ENCODE results near the gene RNFT2. TPM values are rescaled to one million over a fixed set of nuclear protein-coding genes. Genes with fewer than 3 reads are reported as not detected.

Gene RNFT2
- total RNA-seq, 1 experiment from 2014 or later, result 34.9 TPM

GRCh38 chr12:116852303-116852702 is 114.2 kb downstream of the RNFT2 start:
- BruUV-seq (replicated peaks), result no TSS peak
- H2AFZ ChIP-seq (ENCODE audit: low read depth, low read length, poor library complexity, severe bottlenecking), result no peak overlapping the region
- no peak for TF ChIP-seq SP1 (IDR thresholded peaks at IDR 0.05; ENCODE audit: low read depth)
- TF ChIP-seq RAD21 (IDR thresholded peaks at IDR 0.05; ENCODE audit: low read depth), result no peak
- no peak for TF ChIP-seq CEBPB (IDR thresholded peaks at IDR 0.05; ENCODE audit: low read depth)
- no peak for TF ChIP-seq YY1 (IDR thresholded peaks at IDR 0.05; ENCODE audit: extremely low read depth, insufficient replicate concordance, low read depth, low read length)
- TF ChIP-seq JUND (IDR thresholded peaks at IDR 0.05), result no peak
- TF ChIP-seq ZNF274 (IDR thresholded peaks at IDR 0.05; ENCODE audit: low read depth, low read length), result no peak
- no peak for TF ChIP-seq SRF (IDR thresholded peaks at IDR 0.05; ENCODE audit: low read depth)
- TF ChIP-seq SIN3A (IDR thresholded peaks at IDR 0.05; ENCODE audit: low read depth), result no peak
- TF ChIP-seq EZH2 (IDR thresholded peaks at IDR 0.05), result no peak
- no peak for TF ChIP-seq CTCF (IDR thresholded peaks at IDR 0.05 in 2 of 3, conservative IDR thresholded peaks at IDR 0.05 in 1 of 3; ENCODE audit: borderline replicate concordance in 1 of 3, insufficient read depth in 1 of 3, low read depth in 2 of 3, low read length in 2 of 3)
- no peak for TF ChIP-seq FOSL1 (IDR thresholded peaks at IDR 0.05; ENCODE audit: low read depth)
- no peak for TF ChIP-seq TCF7L2 (IDR thresholded peaks at IDR 0.05; ENCODE audit: borderline replicate concordance, extremely low read depth, insufficient read depth, insufficient read length)
- no peak for TF ChIP-seq REST (IDR thresholded peaks at IDR 0.05; ENCODE audit: low read depth)
- no peak for TF ChIP-seq ZFX (IDR thresholded peaks at IDR 0.05)
- no peak for TF ChIP-seq EZH2phosphoT487 (IDR thresholded peaks at IDR 0.05; ENCODE audit: borderline replicate concordance)
- no peak for TF ChIP-seq ELF1 (IDR thresholded peaks at IDR 0.05; ENCODE audit: borderline replicate concordance, low read depth)
- no peak for TF ChIP-seq POLR2A (IDR thresholded peaks at IDR 0.05; ENCODE audit: borderline replicate concordance, extremely low read depth, insufficient read depth, insufficient read length)
- no peak for TF ChIP-seq POLR2AphosphoS5 (IDR thresholded peaks at IDR 0.05; ENCODE audit: low read depth, low read length)
- DNase-seq (ENCODE audit: low read depth, low spot score) (no peak), ATAC-seq (no peak)
- ChIA-PET RAD21 (ENCODE audit: low non-redundant PET in 1 of 2, low total read pairs in 2 of 2, uncharacterized antibody in 2 of 2, unreplicated experiment in 2 of 2) (no interaction called here), POLR2A (no interaction called here), CTCF (no interaction called here)
- no peak overlapping the region for H3K4me3 ChIP-seq (replicated peaks in 1 of 2; ENCODE audit: low read depth in 1 of 2, low read length in 2 of 2)
- H3K27me3 ChIP-seq (ENCODE audit: insufficient read depth, low read length), result no peaks in the 10 kb centered on the region
- no peaks in the 10 kb centered on the region for H4K20me1 ChIP-seq (ENCODE audit: insufficient read depth)
- no peak overlapping the region for H3K9ac ChIP-seq (ENCODE audit: low read length)
- H3K9me3 ChIP-seq (ENCODE audit: control insufficient read depth in 1 of 2, insufficient read depth in 1 of 2, low read depth in 1 of 2, low read length in 2 of 2), result no peaks in the 10 kb centered on the region
- no peak overlapping the region for H3K27ac ChIP-seq (ENCODE audit: low read depth, low read length)
- H3K4me1 ChIP-seq (ENCODE audit: control insufficient read depth in 1 of 2, insufficient read depth in 2 of 2, low read length in 2 of 2), result peaks cover 8 to 10% of the 10 kb centered on the region in 2 experiments; a peak in 3 of 4 replicates
- H3K36me3 ChIP-seq (ENCODE audit: control insufficient read depth in 1 of 2, insufficient read depth in 2 of 2, low read length in 2 of 2), result no peaks in the 10 kb centered on the region
- H3K9me2 ChIP-seq (ENCODE audit: insufficient read depth), result no peaks in the 10 kb centered on the region
- no peak overlapping the region for H3K4me2 ChIP-seq (ENCODE audit: low read length)
- H3K79me2 ChIP-seq (ENCODE audit: insufficient read depth, low read length), result no peaks in the 10 kb centered on the region
- intact Hi-C loops (cut with micrococcal nuclease), result no loop called here

Measured in HCT116 (cell line).